Liver (tissue), 3 donors: ENCODE measurements around the gene RNPEP.
"Not testable (repeated sequence)": the region's sequence is repeated elsewhere in the genome, so short reads cannot be mapped to it uniquely, and the experiment has no call there.

Experiments
- EGR1 ChIP-seq, 2 donors: IDR thresholded peaks; 2 replicates each; pipeline ENCODE4 v1.6.1; 2016 to 2018; ENCODE audit warnings: antibody characterized with exemption in 2 of 2, low read depth in 2 of 2
- FOXA2 ChIP-seq: IDR thresholded peaks from 2 replicates; pipeline ENCODE4 v1.6.1; 2016; ENCODE audit warnings: antibody characterized with exemption
- GABPA ChIP-seq, 2 donors: IDR thresholded peaks in 1 of 2; conservative IDR thresholded peaks in 1 of 2; 2 replicates each; pipeline ENCODE4 v1.6.1; 2016; ENCODE audit warnings: antibody characterized with exemption in 2 of 2, mild to moderate bottlenecking in 1 of 2, moderate library complexity in 1 of 2
- HNF4G ChIP-seq: IDR thresholded peaks from 2 replicates; pipeline ENCODE4 v1.6.1; 2016; ENCODE audit warnings: antibody characterized with exemption
- JUND ChIP-seq, 2 donors: IDR thresholded peaks; 2 replicates each; pipeline ENCODE4 v1.6.1; 2016; ENCODE audit warnings: antibody characterized with exemption in 2 of 2
- RAD21 ChIP-seq, 2 donors: IDR thresholded peaks; 2 replicates each; pipeline ENCODE4 v1.6.1; 2016; ENCODE audit warnings: antibody characterized with exemption in 2 of 2, mild to moderate bottlenecking in 2 of 2
- SP1 ChIP-seq: IDR thresholded peaks from 2 replicates; pipeline ENCODE4 v1.6.1; 2018; ENCODE audit warnings: antibody characterized with exemption, mild to moderate bottlenecking
- TAF1 ChIP-seq: conservative IDR thresholded peaks from 2 replicates; pipeline ENCODE4 v1.6.1; 2016; ENCODE audit warnings: antibody characterized with exemption, mild to moderate bottlenecking
- YY1 ChIP-seq: IDR thresholded peaks from 2 replicates; pipeline ENCODE4 v1.6.1; 2016; ENCODE audit warnings: antibody characterized with exemption, mild to moderate bottlenecking
- TF ChIP-seq, protein P1 (sequence below): IDR thresholded peaks from 2 replicates; pipeline ENCODE4 v1.6.1; 2016; ENCODE audit warnings: antibody characterized with exemption
- TF ChIP-seq, protein P2 (sequence below): fragments of 150-350 bp; IDR thresholded peaks from 2 replicates; pipeline ENCODE4 v1.5.1; 2017; ENCODE audit warnings: improper control_type of control experiment, low read depth, low read length; ENCODE audit not compliant: missing input control
- TF ChIP-seq, protein P3 (sequence below): IDR thresholded peaks from 2 replicates; pipeline ENCODE4 v1.6.1; 2016; ENCODE audit warnings: antibody characterized with exemption, mild to moderate bottlenecking
- TF ChIP-seq, protein P4 (sequence below): IDR thresholded peaks from 2 replicates; pipeline ENCODE4 v1.6.1; 2016; ENCODE audit warnings: antibody characterized with exemption
- TF ChIP-seq, protein P5 (sequence below): IDR thresholded peaks from 2 replicates; pipeline ENCODE4 v1.6.1; 2016; ENCODE audit warnings: antibody characterized with exemption
- donor health status: healthy.
- donor health status: healthy.

DNA sequence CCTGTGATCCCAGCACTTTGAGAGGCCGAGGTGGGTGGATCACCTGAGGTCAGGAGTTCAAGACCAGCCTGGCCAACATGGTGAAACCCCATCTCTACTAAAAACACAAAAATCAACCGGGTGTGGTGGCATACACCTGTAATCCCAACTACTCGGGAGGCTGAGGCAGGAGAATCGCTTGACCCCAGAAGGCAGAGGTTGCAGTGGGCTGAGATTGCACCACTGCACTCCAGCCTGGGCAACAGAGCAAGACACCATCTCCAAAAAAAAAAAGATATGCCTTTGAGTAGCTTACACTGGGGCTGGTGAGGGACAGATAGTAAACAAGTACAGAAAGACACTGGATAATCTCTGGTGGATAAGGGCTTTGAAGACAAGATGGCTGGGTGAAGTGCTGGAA is 72.2 kb downstream of the RNPEP start:
- TF ChIP-seq, protein P1, sequence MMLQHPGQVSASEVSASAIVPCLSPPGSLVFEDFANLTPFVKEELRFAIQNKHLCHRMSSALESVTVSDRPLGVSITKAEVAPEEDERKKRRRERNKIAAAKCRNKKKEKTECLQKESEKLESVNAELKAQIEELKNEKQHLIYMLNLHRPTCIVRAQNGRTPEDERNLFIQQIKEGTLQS = not testable (repeated sequence)
- TF ChIP-seq, protein P2, sequence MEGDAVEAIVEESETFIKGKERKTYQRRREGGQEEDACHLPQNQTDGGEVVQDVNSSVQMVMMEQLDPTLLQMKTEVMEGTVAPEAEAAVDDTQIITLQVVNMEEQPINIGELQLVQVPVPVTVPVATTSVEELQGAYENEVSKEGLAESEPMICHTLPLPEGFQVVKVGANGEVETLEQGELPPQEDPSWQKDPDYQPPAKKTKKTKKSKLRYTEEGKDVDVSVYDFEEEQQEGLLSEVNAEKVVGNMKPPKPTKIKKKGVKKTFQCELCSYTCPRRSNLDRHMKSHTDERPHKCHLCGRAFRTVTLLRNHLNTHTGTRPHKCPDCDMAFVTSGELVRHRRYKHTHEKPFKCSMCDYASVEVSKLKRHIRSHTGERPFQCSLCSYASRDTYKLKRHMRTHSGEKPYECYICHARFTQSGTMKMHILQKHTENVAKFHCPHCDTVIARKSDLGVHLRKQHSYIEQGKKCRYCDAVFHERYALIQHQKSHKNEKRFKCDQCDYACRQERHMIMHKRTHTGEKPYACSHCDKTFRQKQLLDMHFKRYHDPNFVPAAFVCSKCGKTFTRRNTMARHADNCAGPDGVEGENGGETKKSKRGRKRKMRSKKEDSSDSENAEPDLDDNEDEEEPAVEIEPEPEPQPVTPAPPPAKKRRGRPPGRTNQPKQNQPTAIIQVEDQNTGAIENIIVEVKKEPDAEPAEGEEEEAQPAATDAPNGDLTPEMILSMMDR = not testable (repeated sequence)
- not testable (repeated sequence) for TF ChIP-seq RAD21 (IDR thresholded peaks at IDR 0.05); JUND (IDR thresholded peaks at IDR 0.05); FOXA2; HNF4G; EGR1 (IDR thresholded peaks at IDR 0.05; ENCODE audit: low read depth in 2 of 2); SP1; GABPA (IDR thresholded peaks at IDR 0.05 in 1 of 2, conservative IDR thresholded peaks at IDR 0.05 in 1 of 2); YY1; TAF1
- TF ChIP-seq, protein P3, sequence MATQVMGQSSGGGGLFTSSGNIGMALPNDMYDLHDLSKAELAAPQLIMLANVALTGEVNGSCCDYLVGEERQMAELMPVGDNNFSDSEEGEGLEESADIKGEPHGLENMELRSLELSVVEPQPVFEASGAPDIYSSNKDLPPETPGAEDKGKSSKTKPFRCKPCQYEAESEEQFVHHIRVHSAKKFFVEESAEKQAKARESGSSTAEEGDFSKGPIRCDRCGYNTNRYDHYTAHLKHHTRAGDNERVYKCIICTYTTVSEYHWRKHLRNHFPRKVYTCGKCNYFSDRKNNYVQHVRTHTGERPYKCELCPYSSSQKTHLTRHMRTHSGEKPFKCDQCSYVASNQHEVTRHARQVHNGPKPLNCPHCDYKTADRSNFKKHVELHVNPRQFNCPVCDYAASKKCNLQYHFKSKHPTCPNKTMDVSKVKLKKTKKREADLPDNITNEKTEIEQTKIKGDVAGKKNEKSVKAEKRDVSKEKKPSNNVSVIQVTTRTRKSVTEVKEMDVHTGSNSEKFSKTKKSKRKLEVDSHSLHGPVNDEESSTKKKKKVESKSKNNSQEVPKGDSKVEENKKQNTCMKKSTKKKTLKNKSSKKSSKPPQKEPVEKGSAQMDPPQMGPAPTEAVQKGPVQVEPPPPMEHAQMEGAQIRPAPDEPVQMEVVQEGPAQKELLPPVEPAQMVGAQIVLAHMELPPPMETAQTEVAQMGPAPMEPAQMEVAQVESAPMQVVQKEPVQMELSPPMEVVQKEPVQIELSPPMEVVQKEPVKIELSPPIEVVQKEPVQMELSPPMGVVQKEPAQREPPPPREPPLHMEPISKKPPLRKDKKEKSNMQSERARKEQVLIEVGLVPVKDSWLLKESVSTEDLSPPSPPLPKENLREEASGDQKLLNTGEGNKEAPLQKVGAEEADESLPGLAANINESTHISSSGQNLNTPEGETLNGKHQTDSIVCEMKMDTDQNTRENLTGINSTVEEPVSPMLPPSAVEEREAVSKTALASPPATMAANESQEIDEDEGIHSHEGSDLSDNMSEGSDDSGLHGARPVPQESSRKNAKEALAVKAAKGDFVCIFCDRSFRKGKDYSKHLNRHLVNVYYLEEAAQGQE = not testable (repeated sequence)
- TF ChIP-seq, protein P4, sequence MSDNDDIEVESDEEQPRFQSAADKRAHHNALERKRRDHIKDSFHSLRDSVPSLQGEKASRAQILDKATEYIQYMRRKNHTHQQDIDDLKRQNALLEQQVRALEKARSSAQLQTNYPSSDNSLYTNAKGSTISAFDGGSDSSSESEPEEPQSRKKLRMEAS = not testable (repeated sequence)
- TF ChIP-seq, protein P5, sequence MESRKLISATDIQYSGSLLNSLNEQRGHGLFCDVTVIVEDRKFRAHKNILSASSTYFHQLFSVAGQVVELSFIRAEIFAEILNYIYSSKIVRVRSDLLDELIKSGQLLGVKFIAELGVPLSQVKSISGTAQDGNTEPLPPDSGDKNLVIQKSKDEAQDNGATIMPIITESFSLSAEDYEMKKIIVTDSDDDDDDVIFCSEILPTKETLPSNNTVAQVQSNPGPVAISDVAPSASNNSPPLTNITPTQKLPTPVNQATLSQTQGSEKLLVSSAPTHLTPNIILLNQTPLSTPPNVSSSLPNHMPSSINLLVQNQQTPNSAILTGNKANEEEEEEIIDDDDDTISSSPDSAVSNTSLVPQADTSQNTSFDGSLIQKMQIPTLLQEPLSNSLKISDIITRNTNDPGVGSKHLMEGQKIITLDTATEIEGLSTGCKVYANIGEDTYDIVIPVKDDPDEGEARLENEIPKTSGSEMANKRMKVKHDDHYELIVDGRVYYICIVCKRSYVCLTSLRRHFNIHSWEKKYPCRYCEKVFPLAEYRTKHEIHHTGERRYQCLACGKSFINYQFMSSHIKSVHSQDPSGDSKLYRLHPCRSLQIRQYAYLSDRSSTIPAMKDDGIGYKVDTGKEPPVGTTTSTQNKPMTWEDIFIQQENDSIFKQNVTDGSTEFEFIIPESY = not testable (repeated sequence)
